Neural cell (in vitro differentiated cells): ENCODE data around the gene ZDHHC9.
"Not testable (repeated sequence)": the region's sequence is repeated elsewhere in the genome, so short reads cannot be mapped to it uniquely, and the experiment has no call there.

Experiments used
- EP300 ChIP-seq: fragments of 450-650 bp; conservative IDR thresholded peaks from 2 replicates; pipeline ENCODE4 v1.6.1; 2014; ENCODE audit warnings: antibody characterized with exemption, mild to moderate bottlenecking, moderate library complexity; ENCODE audit not compliant: poor library complexity, severe bottlenecking
- EZH2 ChIP-seq: fragments of 200-600, 300-800 bp; shearing (Covaris generic), sonication (generic); IDR thresholded peaks from 2 replicates; pipeline ENCODE4 v1.6.1; 2014; ENCODE audit warnings: antibody characterized with exemption, low read length, borderline replicate concordance, mild to moderate bottlenecking; ENCODE audit not compliant: insufficient read depth, poor library complexity, severe bottlenecking
- MXI1 ChIP-seq: fragments of 450-650 bp; conservative IDR thresholded peaks from 2 replicates; pipeline ENCODE4 v1.6.1; 2014; ENCODE audit warnings: antibody characterized with exemption, mild to moderate bottlenecking; ENCODE audit not compliant: poor library complexity, severe bottlenecking
- POLR2AphosphoS5 ChIP-seq: IDR thresholded peaks from 2 replicates; pipeline ENCODE4 v1.6.1; 2012
- RAD21 ChIP-seq: fragments of 450-650 bp; conservative IDR thresholded peaks from 2 replicates; pipeline ENCODE4 v1.6.1; 2014; ENCODE audit warnings: antibody characterized with exemption, mild to moderate bottlenecking, moderate library complexity
- TAF1 ChIP-seq: IDR thresholded peaks from 2 replicates; pipeline ENCODE4 v1.6.1; 2012; ENCODE audit warnings: low read depth
- TF ChIP-seq, protein P1 (sequence below): fragments of 450-650 bp; IDR thresholded peaks from 2 replicates; pipeline ENCODE4 v1.5.1; 2014; ENCODE audit warnings: antibody characterized with exemption, mild to moderate bottlenecking, moderate library complexity; ENCODE audit not compliant: poor library complexity, severe bottlenecking
- TF ChIP-seq, protein P2 (sequence below): IDR thresholded peaks from 2 replicates; pipeline ENCODE4 v1.6.1; 2012; ENCODE audit warnings: borderline replicate concordance

DNA sequence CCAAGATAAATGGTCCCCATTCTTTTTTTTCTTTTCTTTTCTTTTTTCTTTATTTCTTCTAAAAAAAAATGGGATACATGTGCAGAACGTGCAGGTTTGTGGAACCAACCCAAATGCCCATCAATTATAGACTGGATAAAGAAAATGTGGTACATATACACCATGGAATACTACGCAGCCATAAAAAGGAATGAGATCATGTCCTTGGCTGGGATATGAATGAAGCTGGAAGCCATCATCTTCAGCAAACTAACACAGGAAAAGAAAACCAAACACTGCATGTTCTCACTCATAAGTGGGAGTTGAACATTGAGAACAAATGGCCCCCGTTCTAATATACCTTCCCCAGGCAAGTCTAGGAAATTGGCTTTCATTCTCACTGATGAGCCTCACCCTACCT is 22.6 kb upstream of the ZDHHC9 start:
- TF ChIP-seq TAF1, MXI1, EZH2, EP300, POLR2AphosphoS5, RAD21: not testable (repeated sequence)
- TF ChIP-seq, protein P1, sequence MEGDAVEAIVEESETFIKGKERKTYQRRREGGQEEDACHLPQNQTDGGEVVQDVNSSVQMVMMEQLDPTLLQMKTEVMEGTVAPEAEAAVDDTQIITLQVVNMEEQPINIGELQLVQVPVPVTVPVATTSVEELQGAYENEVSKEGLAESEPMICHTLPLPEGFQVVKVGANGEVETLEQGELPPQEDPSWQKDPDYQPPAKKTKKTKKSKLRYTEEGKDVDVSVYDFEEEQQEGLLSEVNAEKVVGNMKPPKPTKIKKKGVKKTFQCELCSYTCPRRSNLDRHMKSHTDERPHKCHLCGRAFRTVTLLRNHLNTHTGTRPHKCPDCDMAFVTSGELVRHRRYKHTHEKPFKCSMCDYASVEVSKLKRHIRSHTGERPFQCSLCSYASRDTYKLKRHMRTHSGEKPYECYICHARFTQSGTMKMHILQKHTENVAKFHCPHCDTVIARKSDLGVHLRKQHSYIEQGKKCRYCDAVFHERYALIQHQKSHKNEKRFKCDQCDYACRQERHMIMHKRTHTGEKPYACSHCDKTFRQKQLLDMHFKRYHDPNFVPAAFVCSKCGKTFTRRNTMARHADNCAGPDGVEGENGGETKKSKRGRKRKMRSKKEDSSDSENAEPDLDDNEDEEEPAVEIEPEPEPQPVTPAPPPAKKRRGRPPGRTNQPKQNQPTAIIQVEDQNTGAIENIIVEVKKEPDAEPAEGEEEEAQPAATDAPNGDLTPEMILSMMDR: not testable (repeated sequence)
- TF ChIP-seq, protein P2, sequence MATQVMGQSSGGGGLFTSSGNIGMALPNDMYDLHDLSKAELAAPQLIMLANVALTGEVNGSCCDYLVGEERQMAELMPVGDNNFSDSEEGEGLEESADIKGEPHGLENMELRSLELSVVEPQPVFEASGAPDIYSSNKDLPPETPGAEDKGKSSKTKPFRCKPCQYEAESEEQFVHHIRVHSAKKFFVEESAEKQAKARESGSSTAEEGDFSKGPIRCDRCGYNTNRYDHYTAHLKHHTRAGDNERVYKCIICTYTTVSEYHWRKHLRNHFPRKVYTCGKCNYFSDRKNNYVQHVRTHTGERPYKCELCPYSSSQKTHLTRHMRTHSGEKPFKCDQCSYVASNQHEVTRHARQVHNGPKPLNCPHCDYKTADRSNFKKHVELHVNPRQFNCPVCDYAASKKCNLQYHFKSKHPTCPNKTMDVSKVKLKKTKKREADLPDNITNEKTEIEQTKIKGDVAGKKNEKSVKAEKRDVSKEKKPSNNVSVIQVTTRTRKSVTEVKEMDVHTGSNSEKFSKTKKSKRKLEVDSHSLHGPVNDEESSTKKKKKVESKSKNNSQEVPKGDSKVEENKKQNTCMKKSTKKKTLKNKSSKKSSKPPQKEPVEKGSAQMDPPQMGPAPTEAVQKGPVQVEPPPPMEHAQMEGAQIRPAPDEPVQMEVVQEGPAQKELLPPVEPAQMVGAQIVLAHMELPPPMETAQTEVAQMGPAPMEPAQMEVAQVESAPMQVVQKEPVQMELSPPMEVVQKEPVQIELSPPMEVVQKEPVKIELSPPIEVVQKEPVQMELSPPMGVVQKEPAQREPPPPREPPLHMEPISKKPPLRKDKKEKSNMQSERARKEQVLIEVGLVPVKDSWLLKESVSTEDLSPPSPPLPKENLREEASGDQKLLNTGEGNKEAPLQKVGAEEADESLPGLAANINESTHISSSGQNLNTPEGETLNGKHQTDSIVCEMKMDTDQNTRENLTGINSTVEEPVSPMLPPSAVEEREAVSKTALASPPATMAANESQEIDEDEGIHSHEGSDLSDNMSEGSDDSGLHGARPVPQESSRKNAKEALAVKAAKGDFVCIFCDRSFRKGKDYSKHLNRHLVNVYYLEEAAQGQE: not testable (repeated sequence)
